ENCODE data around the gene NMU.
"Not testable (repeated sequence)": the region's sequence is repeated elsewhere in the genome, so short reads cannot be mapped to it uniquely, and the experiment has no call there.

Gene NMU

DNA sequence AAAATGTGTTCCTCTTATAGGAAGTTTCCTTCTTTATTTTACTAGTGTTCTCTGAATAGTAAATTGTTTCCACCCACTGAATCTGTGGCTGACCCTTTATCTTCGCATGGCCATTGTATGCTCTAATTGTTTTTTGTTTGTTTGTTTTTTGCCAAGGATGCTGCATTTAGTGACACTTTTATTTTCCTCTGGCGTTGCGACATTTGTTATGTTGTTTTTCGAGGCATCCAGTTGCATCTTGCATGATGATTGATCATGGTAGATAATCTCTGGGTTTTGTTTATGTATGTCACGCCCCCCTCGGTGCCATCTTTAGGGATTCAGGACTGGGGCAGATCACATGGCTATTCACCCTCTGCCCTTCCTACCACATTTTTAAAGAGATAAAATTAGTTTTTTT lies 2.2 kb downstream of the NMU start:
- no peaks in the 10 kb centered on the region for H3K36me3 ChIP-seq
- no peak overlapping the region for H3K4me3 ChIP-seq (ENCODE audit: low read depth in 1 of 2, low read length in 1 of 2)
- TF ChIP-seq, protein P1, sequence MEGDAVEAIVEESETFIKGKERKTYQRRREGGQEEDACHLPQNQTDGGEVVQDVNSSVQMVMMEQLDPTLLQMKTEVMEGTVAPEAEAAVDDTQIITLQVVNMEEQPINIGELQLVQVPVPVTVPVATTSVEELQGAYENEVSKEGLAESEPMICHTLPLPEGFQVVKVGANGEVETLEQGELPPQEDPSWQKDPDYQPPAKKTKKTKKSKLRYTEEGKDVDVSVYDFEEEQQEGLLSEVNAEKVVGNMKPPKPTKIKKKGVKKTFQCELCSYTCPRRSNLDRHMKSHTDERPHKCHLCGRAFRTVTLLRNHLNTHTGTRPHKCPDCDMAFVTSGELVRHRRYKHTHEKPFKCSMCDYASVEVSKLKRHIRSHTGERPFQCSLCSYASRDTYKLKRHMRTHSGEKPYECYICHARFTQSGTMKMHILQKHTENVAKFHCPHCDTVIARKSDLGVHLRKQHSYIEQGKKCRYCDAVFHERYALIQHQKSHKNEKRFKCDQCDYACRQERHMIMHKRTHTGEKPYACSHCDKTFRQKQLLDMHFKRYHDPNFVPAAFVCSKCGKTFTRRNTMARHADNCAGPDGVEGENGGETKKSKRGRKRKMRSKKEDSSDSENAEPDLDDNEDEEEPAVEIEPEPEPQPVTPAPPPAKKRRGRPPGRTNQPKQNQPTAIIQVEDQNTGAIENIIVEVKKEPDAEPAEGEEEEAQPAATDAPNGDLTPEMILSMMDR (IDR thresholded peaks at IDR 0.05) = no peak
- no peak overlapping the region for H3K27ac ChIP-seq
- peaks cover 71% of the 10 kb centered on the region for H3K27me3 ChIP-seq
- H3K9me3 ChIP-seq = no peaks in the 10 kb centered on the region
- H3K4me1 ChIP-seq (ENCODE audit: control insufficient read depth in 1 of 2, insufficient read depth in 1 of 2, low read depth in 1 of 2, low read length in 1 of 2) = no peaks in the 10 kb centered on the region

DNA sequence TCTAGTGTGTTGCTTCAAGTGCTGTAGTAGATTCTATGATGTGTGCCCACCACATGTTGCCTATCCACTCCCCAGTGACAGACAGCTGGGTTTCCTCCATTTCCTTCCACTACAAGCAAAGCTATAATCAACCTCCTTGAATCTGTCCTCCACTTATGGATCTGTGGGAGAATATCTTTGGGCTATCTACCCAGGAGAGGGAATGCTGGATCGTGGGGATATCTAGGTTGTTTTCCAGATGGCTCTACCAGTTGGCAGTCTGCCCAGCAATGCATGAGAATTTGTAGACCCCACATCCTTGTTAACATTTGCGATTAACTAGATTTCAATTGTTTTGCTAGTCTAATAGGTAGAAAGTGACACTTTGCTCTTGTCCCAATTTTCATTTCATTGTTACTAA lies 10.3 kb downstream of the NMU start:
- no peaks in the 10 kb centered on the region for H3K27me3 ChIP-seq
- TF ChIP-seq, protein P1 (IDR thresholded peaks at IDR 0.05) = no peak
- no peaks in the 10 kb centered on the region for H3K9me3 ChIP-seq
- no peak overlapping the region for H3K27ac ChIP-seq
- H3K4me1 ChIP-seq (ENCODE audit: control insufficient read depth in 1 of 2, insufficient read depth in 1 of 2, low read depth in 1 of 2, low read length in 1 of 2) = no peaks in the 10 kb centered on the region
- H3K36me3 ChIP-seq = no peaks in the 10 kb centered on the region
- H3K4me3 ChIP-seq (ENCODE audit: low read depth in 1 of 2, low read length in 1 of 2) = no peak overlapping the region

DNA sequence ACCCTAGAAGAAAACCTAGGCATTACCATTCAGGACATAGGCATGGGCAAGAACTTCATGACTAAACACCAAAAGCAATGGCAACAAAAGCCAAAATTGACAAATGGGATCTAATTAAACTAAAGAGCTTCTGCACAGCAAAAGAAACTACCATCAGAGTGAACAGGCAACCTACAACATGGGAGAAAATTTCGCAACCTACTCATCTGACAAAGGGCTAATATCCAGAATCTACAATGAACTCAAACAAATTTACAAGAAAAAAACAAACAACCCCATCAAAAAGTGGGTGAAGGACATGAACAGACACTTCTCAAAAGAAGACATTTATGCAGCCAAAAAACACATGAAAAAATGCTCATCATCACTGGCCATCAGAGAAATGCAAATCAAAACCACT lies 12.0 kb downstream of the NMU start:
- H3K4me3 ChIP-seq (ENCODE audit: low read depth in 1 of 2, low read length in 1 of 2); H3K9me3 ChIP-seq; H3K36me3 ChIP-seq; H3K4me1 ChIP-seq (ENCODE audit: control insufficient read depth in 1 of 2, insufficient read depth in 1 of 2, low read depth in 1 of 2, low read length in 1 of 2); H3K27me3 ChIP-seq; H3K27ac ChIP-seq: not testable (repeated sequence)

DNA sequence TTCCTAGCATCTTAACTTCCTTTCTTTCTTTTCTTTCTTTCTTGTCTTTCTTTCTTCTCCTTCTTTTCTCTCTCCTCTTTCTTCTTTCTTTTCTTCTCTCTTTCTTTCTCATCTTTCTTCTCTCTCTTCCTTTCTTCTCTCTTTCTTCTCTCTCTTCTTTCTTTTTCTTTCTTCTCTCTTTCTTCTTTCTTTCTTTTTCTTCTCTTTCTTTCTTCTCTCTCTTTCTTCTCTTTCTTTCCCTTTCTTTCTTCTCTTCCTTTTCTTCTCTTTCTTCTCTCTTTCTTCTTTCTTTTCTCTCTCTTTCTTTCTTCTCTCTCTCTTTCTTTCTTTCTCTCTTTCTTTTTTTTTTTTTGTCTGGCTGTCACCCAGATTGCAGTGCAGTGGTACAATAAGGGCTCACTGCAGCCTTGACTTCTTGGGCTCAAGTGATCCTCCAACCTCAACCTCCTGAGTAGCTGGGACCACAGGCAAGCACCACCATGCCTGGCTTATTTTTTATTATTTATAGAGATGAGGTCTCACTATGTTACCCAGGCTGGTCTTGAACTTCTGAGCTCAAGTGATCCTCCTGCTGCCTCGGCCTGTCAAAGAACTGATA lies 17.5 kb downstream of the NMU start:
- TF ChIP-seq, protein P1 (IDR thresholded peaks at IDR 0.05) = no peak
- Histone ChIP-seq H3K27ac (no peak overlapping the region), H3K27me3 (no peaks in the 10 kb centered on the region), H3K4me1 (ENCODE audit: control insufficient read depth in 1 of 2, insufficient read depth in 1 of 2, low read depth in 1 of 2, low read length in 1 of 2) (no peaks in the 10 kb centered on the region), H3K9me3 (no peaks in the 10 kb centered on the region), H3K36me3 (no peaks in the 10 kb centered on the region), H3K4me3 (ENCODE audit: low read depth in 1 of 2, low read length in 1 of 2) (no peak overlapping the region)

DNA sequence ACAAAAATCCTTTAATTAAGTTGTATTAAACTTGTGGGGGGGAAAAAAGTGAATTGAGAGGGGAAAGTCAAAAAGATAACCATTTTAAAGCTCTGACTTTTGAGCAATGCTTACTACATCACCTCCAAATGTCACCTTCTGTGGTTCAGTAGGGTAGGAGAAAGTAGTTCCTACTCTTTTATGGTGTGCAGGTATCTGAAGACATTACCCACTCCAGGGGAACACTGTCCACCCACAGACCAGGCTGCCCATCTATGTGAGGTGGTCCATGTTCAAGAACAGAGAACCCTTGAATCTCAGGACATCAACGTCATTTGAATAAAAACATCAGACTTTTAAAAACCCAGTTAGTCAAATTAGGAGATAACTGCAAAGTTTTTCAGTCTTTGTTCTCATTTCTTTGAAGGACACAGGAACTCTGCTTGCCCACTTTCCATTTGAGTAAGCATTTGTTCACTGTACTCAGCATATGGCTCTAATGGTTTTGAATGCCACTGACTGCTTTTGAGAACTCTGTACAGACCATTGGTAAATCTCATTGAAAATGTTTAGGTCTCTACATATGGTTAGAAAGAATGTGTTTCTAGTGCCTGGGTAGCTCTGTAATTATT lies 18.4 kb downstream of the NMU start:
- Histone ChIP-seq H3K27me3 (no peaks in the 10 kb centered on the region), H3K27ac (no peak overlapping the region), H3K9me3 (no peaks in the 10 kb centered on the region), H3K4me1 (ENCODE audit: control insufficient read depth in 1 of 2, insufficient read depth in 1 of 2, low read depth in 1 of 2, low read length in 1 of 2) (no peaks in the 10 kb centered on the region), H3K4me3 (ENCODE audit: low read depth in 1 of 2, low read length in 1 of 2) (no peak overlapping the region), H3K36me3 (no peaks in the 10 kb centered on the region)
- TF ChIP-seq, protein P1 (IDR thresholded peaks at IDR 0.05) = no peak

DNA sequence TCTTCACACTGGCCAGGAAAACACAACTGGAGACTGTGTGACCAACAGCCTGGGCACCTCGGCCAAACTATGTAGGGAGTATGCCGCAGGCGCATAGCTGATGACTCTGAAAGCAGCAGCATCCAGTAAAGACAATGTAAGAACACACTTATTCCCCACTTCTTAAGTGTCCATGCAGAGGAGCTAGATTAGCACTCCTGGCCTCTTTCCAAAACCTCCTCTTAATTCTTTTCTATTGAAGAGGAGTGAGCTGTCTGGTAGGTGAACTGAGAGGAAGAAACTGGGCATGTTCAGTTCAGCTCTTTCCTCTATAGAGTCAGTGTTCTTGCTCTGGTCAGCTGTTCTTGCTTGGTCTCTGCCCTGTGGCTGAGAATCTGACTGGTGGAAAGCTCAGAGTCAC lies 21.1 kb downstream of the NMU start:
- Histone ChIP-seq H3K4me3 (ENCODE audit: low read depth in 1 of 2, low read length in 1 of 2) (no peak overlapping the region), H3K4me1 (ENCODE audit: control insufficient read depth in 1 of 2, insufficient read depth in 1 of 2, low read depth in 1 of 2, low read length in 1 of 2) (no peaks in the 10 kb centered on the region), H3K9me3 (no peaks in the 10 kb centered on the region), H3K27me3 (no peaks in the 10 kb centered on the region), H3K36me3 (no peaks in the 10 kb centered on the region), H3K27ac (no peak overlapping the region)
- TF ChIP-seq, protein P1 (IDR thresholded peaks at IDR 0.05) = no peak
